ENCODE results near the gene LILRA6. TPM values are rescaled to one million over a fixed set of nuclear protein-coding genes. Genes with fewer than 3 reads are reported as not detected.
"Not testable (repeated sequence)": the region's sequence is repeated elsewhere in the genome, so short reads cannot be mapped to it uniquely, and the experiment has no call there.

LILRA6 gene
- total RNA-seq, 1 donor from 2014 or later: not detected

- not testable (repeated sequence) for H3K36me3 Mint-ChIP-seq (ENCODE audit: low read depth, unreplicated experiment); H3K9ac ChIP-seq (ENCODE audit: low read length); H3K4me1 ChIP-seq (ENCODE audit: insufficient read depth, low read length); H3K4me2 ChIP-seq (ENCODE audit: low read length); H3K4me3 Mint-ChIP-seq (ENCODE audit: unreplicated experiment); H3K9me3 Mint-ChIP-seq (ENCODE audit: unreplicated experiment); H3K4me3 ChIP-seq (ENCODE audit: insufficient read depth, low read depth, low read length); FAIRE-seq; H4K20me1 ChIP-seq (ENCODE audit: insufficient read depth, low read length); H3K36me3 ChIP-seq (ENCODE audit: insufficient read depth, low read length); DNase-seq (ENCODE audit: low read depth); H3K27me3 ChIP-seq (ENCODE audit: insufficient read depth, low read length); H3K27ac ChIP-seq (ENCODE audit: low read depth, low read length); H3K4me1 Mint-ChIP-seq (ENCODE audit: low read depth, unreplicated experiment); H3K9me3 ChIP-seq (ENCODE audit: insufficient read depth, low read depth, low read length); H2AFZ ChIP-seq (ENCODE audit: low read depth, low read length); H3K27ac Mint-ChIP-seq (ENCODE audit: unreplicated experiment); H3K79me2 ChIP-seq (ENCODE audit: insufficient read depth, low read length)
- H3K27me3 Mint-ChIP-seq (ENCODE audit: low read depth, unreplicated experiment): peaks cover 19% of the 10 kb centered on the region
These were observed 18.7 kb downstream of the LILRA6 start for GRCh38 chr19:54223937-54224281.

- H3K79me2 ChIP-seq (ENCODE audit: insufficient read depth, low read length); H3K27me3 ChIP-seq (ENCODE audit: insufficient read depth, low read length); H3K27ac ChIP-seq (ENCODE audit: low read depth, low read length); H3K4me2 ChIP-seq (ENCODE audit: low read length); H3K4me3 ChIP-seq (ENCODE audit: insufficient read depth, low read depth, low read length); H3K4me1 ChIP-seq (ENCODE audit: insufficient read depth, low read length); H3K9ac ChIP-seq (ENCODE audit: low read length); H4K20me1 ChIP-seq (ENCODE audit: insufficient read depth, low read length); DNase-seq (ENCODE audit: low read depth); H3K9me3 Mint-ChIP-seq (ENCODE audit: unreplicated experiment); H3K27ac Mint-ChIP-seq (ENCODE audit: unreplicated experiment); H3K9me3 ChIP-seq (ENCODE audit: insufficient read depth, low read depth, low read length); H3K4me1 Mint-ChIP-seq (ENCODE audit: low read depth, unreplicated experiment); H2AFZ ChIP-seq (ENCODE audit: low read depth, low read length); FAIRE-seq; H3K36me3 Mint-ChIP-seq (ENCODE audit: low read depth, unreplicated experiment); H3K4me3 Mint-ChIP-seq (ENCODE audit: unreplicated experiment); H3K36me3 ChIP-seq (ENCODE audit: insufficient read depth, low read length): not testable (repeated sequence)
- peaks cover 17% of the 10 kb centered on the region for H3K27me3 Mint-ChIP-seq (ENCODE audit: low read depth, unreplicated experiment)
These were observed 19.2 kb downstream of the LILRA6 start for GRCh38 chr19:54223277-54223936.

GRCh38 chr19:54222474-54223276 lies 19.9 kb downstream of the LILRA6 start, which contains the start of gene LILRB3:
TSS of gene LILRB3 (minus strand) at chr19:54223007. CDS start at chr19:54222976, 31 bp downstream.
- H3K9me3 Mint-ChIP-seq (ENCODE audit: unreplicated experiment); DNase-seq (ENCODE audit: low read depth); H3K4me1 ChIP-seq (ENCODE audit: insufficient read depth, low read length); H2AFZ ChIP-seq (ENCODE audit: low read depth, low read length); H3K79me2 ChIP-seq (ENCODE audit: insufficient read depth, low read length); H3K4me3 Mint-ChIP-seq (ENCODE audit: unreplicated experiment); H3K27ac Mint-ChIP-seq (ENCODE audit: unreplicated experiment); H3K9ac ChIP-seq (ENCODE audit: low read length); H3K27me3 ChIP-seq (ENCODE audit: insufficient read depth, low read length); H3K9me3 ChIP-seq (ENCODE audit: insufficient read depth, low read depth, low read length); H3K27ac ChIP-seq (ENCODE audit: low read depth, low read length); H4K20me1 ChIP-seq (ENCODE audit: insufficient read depth, low read length); H3K36me3 ChIP-seq (ENCODE audit: insufficient read depth, low read length); H3K36me3 Mint-ChIP-seq (ENCODE audit: low read depth, unreplicated experiment); H3K4me3 ChIP-seq (ENCODE audit: insufficient read depth, low read depth, low read length); H3K4me1 Mint-ChIP-seq (ENCODE audit: low read depth, unreplicated experiment); FAIRE-seq; H3K4me2 ChIP-seq (ENCODE audit: low read length): not testable (repeated sequence)
- peaks cover 17% of the 10 kb centered on the region for H3K27me3 Mint-ChIP-seq (ENCODE audit: low read depth, unreplicated experiment)

- not testable (repeated sequence) for H3K4me3 Mint-ChIP-seq (ENCODE audit: unreplicated experiment); H3K9me3 Mint-ChIP-seq (ENCODE audit: unreplicated experiment); H3K27me3 ChIP-seq (ENCODE audit: insufficient read depth, low read length); H3K4me1 ChIP-seq (ENCODE audit: insufficient read depth, low read length); H3K4me3 ChIP-seq (ENCODE audit: insufficient read depth, low read depth, low read length); H3K27ac ChIP-seq (ENCODE audit: low read depth, low read length); H3K27ac Mint-ChIP-seq (ENCODE audit: unreplicated experiment); H3K9me3 ChIP-seq (ENCODE audit: insufficient read depth, low read depth, low read length); H3K4me2 ChIP-seq (ENCODE audit: low read length); H3K36me3 ChIP-seq (ENCODE audit: insufficient read depth, low read length); H3K9ac ChIP-seq (ENCODE audit: low read length); H4K20me1 ChIP-seq (ENCODE audit: insufficient read depth, low read length); H3K4me1 Mint-ChIP-seq (ENCODE audit: low read depth, unreplicated experiment); H3K79me2 ChIP-seq (ENCODE audit: insufficient read depth, low read length); DNase-seq (ENCODE audit: low read depth); H2AFZ ChIP-seq (ENCODE audit: low read depth, low read length); H3K36me3 Mint-ChIP-seq (ENCODE audit: low read depth, unreplicated experiment); FAIRE-seq
- H3K27me3 Mint-ChIP-seq (ENCODE audit: low read depth, unreplicated experiment): peaks cover 15% of the 10 kb centered on the region
These were observed 20.6 kb downstream of the LILRA6 start for GRCh38 chr19:54221947-54222346.

- not testable (repeated sequence) for H3K9me3 ChIP-seq (ENCODE audit: insufficient read depth, low read depth, low read length); H3K9ac ChIP-seq (ENCODE audit: low read length); H2AFZ ChIP-seq (ENCODE audit: low read depth, low read length); H3K9me3 Mint-ChIP-seq (ENCODE audit: unreplicated experiment); H3K27ac Mint-ChIP-seq (ENCODE audit: unreplicated experiment); H3K36me3 ChIP-seq (ENCODE audit: insufficient read depth, low read length); H3K4me1 Mint-ChIP-seq (ENCODE audit: low read depth, unreplicated experiment); H3K27me3 ChIP-seq (ENCODE audit: insufficient read depth, low read length); H3K79me2 ChIP-seq (ENCODE audit: insufficient read depth, low read length); H3K4me3 ChIP-seq (ENCODE audit: insufficient read depth, low read depth, low read length); H3K36me3 Mint-ChIP-seq (ENCODE audit: low read depth, unreplicated experiment); H3K27ac ChIP-seq (ENCODE audit: low read depth, low read length); H3K4me3 Mint-ChIP-seq (ENCODE audit: unreplicated experiment); H3K4me2 ChIP-seq (ENCODE audit: low read length); H3K4me1 ChIP-seq (ENCODE audit: insufficient read depth, low read length); DNase-seq (ENCODE audit: low read depth); H4K20me1 ChIP-seq (ENCODE audit: insufficient read depth, low read length); FAIRE-seq
- H3K27me3 Mint-ChIP-seq (ENCODE audit: low read depth, unreplicated experiment): peaks cover 13% of the 10 kb centered on the region
These were observed 22.9 kb downstream of the LILRA6 start for GRCh38 chr19:54219702-54220101.

All from astrocyte (in vitro differentiated cells and primary cell).